Smooth muscle cell of the brain vasculature (primary cell): ENCODE results near the gene GLMP.

Experiments used
- DNase-seq: peaks from one replicate; pipeline ENCODE4 v3.0.0-alpha.2; 2012; ENCODE audit warnings: low read depth, low spot score

GLMP gene

DNA sequence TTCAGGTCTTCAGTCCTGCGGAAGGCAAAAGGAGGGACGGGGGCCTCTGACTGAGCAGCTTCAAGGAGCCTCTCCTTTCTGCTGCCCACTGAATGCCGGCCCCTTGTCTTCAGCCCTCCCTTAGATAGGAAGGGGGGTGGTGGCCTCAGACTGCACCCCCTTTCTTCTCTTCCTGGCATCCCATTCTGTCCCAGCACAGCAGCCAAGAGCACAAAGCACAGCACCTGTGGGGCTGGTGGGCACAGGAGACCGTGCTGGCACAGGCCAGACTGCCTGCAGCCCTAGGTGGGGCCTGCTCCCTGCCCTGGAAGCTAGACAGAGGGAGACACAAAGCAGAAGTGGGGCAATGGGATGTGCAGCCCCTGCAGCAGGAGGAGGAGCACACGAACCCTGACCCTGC lies 45.9 kb downstream of the GLMP start:
- no peak for DNase-seq

GRCh38 chr1:156248323-156248683 lies 47.2 kb downstream of the GLMP start:
- DNase-seq, result no peak

DNA sequence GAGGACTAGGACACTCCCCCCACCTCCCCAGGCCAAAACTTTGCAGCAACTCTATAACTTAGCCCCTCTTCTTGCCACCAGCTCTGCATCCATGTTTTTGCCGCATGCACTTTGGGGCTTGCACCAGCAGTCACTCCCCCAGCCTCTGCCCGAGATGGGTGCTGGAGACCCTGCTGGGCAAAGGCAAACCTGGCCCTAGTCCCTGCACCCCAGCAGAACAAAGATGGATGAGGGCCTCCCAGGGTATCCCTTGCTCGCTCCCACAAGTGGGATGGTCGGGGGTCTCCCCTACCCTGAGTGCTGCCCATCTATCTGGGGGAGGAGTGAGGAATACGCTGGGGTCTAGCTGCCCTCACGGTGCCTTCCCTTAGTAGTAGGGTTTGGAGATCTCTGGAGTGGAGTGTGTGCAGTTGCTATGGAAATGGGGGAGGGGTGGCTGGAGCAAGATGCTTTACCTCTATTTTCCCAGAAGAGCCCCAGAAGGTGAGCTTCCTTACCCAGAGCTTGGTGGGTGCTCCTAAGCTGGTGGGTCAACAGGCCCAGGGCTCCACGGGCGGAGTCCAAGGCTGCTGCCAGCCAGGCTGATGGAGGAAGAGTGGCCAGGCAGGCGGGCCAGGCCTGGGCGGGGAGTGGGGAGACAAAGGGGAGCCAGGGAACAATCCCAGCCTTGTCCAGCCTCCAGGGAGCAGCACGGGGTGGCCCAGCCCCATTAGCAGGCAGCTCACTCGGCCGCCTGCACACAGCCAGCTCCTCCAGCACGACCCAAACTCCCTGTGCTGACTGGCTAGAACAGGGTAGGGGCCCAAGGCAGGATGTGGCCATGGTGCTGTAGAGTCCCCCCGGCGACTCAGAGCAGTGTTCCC lies 47.8 kb downstream of the GLMP start, which contains the start of gene PAQR6:
Gene PAQR6, minus strand, starts transcription at position 597 of the 863 bp plus-strand sequence. CDS start 1,325 bp downstream, outside the sequence.
- no peak for DNase-seq

DNA sequence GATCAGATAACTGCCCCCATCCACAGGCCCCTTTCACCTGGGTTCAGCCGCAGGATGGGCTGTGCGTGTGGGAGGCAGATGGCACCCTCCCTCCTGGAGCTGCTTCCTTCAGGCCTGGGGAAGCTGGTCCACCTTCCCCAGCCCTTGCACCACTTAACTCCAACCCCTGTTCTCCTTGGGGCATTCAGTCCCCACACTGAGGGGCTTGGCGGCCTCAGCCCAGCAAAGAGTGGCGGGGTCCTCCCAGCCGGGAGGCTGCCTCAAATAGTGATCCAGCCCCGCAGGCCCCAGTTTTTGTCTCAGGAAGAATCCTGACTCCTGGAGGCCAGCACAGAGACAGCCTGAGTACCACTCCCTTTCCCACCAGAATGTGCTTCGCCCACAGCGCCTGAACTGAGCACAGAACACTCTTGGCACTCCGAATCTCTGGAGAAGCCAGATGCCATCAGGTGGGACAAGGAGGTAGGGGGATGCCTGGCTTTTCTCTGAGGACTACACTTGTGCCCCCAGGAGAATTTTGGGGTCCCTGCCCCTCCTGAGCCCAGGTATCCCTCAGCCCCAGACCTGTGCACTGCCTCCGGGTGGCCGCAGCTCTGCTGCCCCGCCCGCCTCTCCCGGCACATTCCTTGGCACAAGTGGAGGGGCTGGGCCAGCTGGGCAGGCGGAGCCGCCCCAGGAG lies 48.6 kb downstream of the GLMP start:
- no peak for DNase-seq

DNA sequence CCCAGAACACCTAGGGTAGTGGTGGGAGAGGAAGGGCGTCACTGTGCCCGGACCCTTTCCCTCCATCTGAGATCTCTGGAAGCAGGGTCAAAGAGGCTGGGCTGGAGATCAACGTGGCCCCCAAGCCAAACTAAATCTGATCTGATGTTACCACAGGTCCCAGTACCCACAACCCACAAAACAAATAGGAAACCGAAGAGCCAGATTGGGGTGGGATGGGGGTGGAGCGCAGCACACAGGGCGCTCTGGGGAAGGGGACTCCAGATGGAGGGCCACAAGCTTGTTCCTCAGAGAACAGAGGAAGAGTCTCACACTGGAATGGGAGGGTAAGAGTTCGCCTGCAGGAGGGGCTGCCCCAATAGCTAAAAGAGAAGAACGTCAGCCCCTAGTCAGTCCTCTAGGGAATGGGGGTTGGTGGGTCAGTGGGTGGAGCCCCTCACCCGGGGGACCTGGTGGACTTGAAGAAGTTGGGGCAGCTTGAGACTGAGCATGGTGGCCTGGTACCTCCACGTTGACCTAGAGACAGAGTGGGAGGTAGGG lies 49.2 kb downstream of the GLMP start:
- no peak for DNase-seq

GRCh38 chr1:156245451-156246232 lies 49.8 kb downstream of the GLMP start:
- DNase-seq, result no peak

GRCh38 chr1:156244712-156245111 lies 50.8 kb downstream of the GLMP start:
- DNase-seq, result no peak

- DNase-seq, result no peak
These were observed 51.4 kb downstream of the GLMP start for GRCh38 chr1:156244126-156244525.

- no peak for DNase-seq
These were observed 52.7 kb downstream of the GLMP start for GRCh38 chr1:156242738-156243137.
